Mucosa of stomach (tissue), 1 donor: ENCODE data around the gene SALL2.
"Not testable (repeated sequence)": the region's sequence is repeated elsewhere in the genome, so short reads cannot be mapped to it uniquely, and the experiment has no call there.

Source experiments
- H3K27me3 ChIP-seq: one replicate; pipeline ENCODE4 v1.7.0; 2013; ENCODE audit warnings: mild to moderate bottlenecking, low read length; ENCODE audit not compliant: control insufficient read depth, insufficient read depth
- H3K36me3 ChIP-seq: one replicate; pipeline ENCODE4 v1.7.0; 2013; ENCODE audit warnings: low read length; ENCODE audit not compliant: control insufficient read depth, insufficient read depth
- H3K4me1 ChIP-seq: one replicate; pipeline ENCODE4 v1.7.0; 2013; ENCODE audit warnings: mild to moderate bottlenecking, low read length; ENCODE audit not compliant: control insufficient read depth, insufficient read depth
- H3K4me3 ChIP-seq: one replicate; pipeline ENCODE4 v1.7.0; 2013; ENCODE audit warnings: low read length
- H3K9ac ChIP-seq: one replicate; pipeline ENCODE4 v1.7.0; 2013; ENCODE audit warnings: mild to moderate bottlenecking, low read length, moderate library complexity
- H3K9me3 ChIP-seq: one replicate; pipeline ENCODE4 v1.7.0; 2013; ENCODE audit warnings: mild to moderate bottlenecking, low read length, moderate library complexity; ENCODE audit not compliant: control insufficient read depth
- donor health status: Pancreatic carcinoma.

The SALL2 gene

DNA sequence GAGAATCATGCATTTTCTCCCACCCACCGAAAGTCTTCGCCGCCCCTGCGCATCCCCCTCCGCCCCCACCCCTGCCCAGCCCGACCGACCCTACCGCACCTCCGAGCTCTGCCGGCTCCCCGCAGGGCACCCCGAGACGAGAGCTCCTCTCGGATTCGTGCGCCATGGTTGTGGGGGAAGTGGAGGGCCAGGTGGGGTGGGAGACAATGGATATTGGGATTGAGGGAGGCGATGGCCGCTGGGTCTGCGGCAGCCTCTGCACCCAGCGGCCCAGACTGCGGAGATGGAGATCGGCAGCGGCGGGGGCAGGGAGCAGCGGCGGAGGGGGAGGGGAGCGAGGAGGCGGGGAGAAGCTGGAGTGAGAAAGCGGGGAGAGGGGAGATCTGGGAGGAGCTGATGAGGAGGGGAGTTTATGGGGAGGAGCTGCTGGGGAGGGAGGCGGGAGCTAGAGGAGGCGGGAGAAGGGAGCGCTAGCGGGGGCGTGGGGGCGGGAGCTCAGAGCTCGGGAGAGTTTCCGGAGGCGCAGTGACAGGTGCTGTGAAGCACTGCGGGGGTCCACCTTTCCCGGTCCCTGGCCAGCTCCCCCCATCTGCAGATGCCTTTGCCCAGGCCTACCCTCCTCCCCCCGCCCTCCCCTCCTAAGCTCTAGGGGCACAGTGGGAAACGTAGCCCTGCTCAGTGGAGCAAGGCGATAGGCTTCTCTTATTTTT, at the start of gene SALL2:
Gene SALL2 (minus strand): TSS at position 385 of the 710 bp plus-strand sequence. CDS start 219 bp downstream, at position 166.
- peak within 1 kb of the TSS; percentile 63 for H3K9ac ChIP-seq
- no peaks in the 10 kb centered on the region for H3K9me3 ChIP-seq
- H3K4me3 ChIP-seq: peak within 1 kb of the TSS; percentile 17
- H3K4me1 ChIP-seq: no peaks in the 10 kb centered on the region
- H3K27me3 ChIP-seq: no peaks in the 10 kb centered on the region
- H3K36me3 ChIP-seq: no peaks in the 10 kb centered on the region

DNA sequence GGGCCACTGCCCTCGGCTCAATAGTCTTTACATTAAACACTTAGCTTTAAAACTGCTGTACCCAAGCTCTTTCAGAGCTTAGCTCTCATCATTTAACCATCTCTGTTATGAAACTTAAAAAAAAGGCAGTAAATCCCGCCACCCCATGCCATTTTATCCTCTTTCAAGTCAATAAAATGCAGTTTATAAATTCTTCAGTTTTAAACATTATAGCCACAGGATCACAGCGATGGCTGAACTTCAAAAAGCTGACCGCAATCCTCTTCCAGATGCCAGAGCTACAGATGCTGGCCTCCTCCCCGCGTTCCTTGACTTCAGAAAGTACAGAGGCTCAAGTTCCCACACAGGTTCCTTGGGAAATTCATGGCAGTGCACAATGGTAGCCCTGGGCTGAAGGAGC, 49.5 kb upstream of the SALL2 start:
- H3K9me3 ChIP-seq: no peaks in the 10 kb centered on the region
- H3K27me3 ChIP-seq: no peaks in the 10 kb centered on the region
- H3K9ac ChIP-seq: no peak overlapping the region
- H3K4me3 ChIP-seq: no peak overlapping the region
- no peaks in the 10 kb centered on the region for H3K4me1 ChIP-seq
- no peaks in the 10 kb centered on the region for H3K36me3 ChIP-seq

DNA sequence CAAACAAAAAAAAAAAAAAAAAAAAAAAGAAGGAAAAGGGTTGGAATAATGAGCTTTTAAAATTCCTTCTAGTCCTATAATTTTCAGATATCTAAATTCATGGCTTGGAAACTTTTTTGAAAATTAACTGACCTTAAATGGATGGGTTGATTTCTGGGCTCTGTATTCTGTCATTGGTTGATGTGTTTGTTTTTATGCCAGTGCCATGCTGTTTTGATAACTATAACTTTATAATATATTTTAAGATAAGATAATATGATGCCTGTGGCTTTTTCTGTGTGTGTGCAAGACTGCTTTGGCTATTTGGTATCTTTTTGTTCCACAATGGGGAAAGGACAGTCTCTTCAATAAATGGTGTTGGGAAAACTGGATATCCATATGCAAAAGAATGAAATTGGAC, 46.5 kb upstream of the SALL2 start:
- no peaks in the 10 kb centered on the region for H3K27me3 ChIP-seq
- no peak overlapping the region for H3K4me3 ChIP-seq
- H3K9ac ChIP-seq: no peak overlapping the region
- no peaks in the 10 kb centered on the region for H3K36me3 ChIP-seq
- H3K9me3 ChIP-seq: no peaks in the 10 kb centered on the region
- H3K4me1 ChIP-seq: no peaks in the 10 kb centered on the region

DNA sequence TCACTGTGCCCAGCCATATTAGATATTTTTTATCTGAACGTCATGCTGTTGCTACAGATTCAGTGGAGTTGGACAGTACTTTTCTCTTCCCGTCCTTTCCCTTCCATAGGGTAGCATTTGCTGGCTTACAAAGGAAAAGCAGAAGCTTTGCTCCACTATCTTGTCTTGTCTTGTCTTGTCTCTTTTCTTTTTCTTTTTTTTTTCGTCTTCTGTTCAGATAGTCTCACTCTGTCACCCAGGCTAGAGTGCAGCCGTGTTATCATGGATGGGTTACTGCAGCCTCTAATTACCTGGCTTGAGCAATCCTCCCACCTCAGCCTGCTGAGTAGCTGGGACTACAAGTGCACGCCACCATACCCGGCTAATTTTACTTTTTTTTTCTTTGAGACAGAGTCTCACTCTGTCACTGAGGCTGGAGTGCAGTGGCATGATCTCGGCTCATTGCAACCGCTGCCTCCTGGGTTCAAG, 32.6 kb upstream of the SALL2 start:
- H3K27me3 ChIP-seq: no peaks in the 10 kb centered on the region
- no peak overlapping the region for H3K4me3 ChIP-seq
- H3K4me1 ChIP-seq: peaks cover 7% of the 10 kb centered on the region
- H3K9ac ChIP-seq: no peak overlapping the region
- H3K36me3 ChIP-seq: no peaks in the 10 kb centered on the region
- no peaks in the 10 kb centered on the region for H3K9me3 ChIP-seq

DNA sequence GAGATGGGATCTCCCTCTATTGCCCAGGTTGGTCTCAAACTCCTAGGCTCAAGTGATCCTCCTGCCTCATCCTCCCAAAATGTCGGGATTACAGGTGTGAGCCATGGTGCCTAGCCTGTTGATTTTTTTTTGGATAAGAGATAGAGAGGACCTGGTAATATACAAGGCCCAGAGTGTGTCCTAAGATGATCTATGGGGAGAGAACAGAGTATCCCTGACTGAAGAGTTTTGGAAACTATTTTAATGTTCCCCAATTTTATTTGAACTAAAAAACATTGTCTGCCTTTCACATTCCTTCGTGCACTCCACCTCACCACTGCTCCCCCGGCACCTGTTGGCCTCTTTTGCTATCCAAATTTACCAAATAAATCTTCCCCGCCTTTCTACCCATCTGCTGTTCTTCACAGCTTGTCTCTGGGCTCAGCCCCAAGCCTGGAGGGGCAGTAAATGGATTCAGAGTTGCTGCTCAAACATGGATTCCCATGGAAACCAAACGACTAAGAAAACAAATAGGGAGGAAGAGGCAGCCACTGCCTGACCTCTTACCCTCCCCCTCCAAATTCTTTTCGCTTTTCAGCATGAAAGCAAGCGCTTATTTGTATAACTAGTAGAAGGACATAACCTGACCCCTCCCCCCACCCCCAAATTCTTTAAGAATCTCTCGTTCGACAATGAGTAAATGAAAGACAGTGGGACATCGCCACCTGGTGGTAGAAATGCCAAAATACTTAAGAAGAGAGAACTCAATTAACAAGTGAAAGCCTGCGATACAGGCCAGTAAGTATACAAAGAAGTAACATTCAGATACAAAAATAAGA, 31.1 kb upstream of the SALL2 start:
- Histone ChIP-seq H3K4me1 (peaks cover 7% of the 10 kb centered on the region), H3K27me3 (no peaks in the 10 kb centered on the region), H3K36me3 (no peaks in the 10 kb centered on the region), H3K9ac (peak overlapping the region; percentile 33), H3K9me3 (no peaks in the 10 kb centered on the region), H3K4me3 (no peak overlapping the region)

DNA sequence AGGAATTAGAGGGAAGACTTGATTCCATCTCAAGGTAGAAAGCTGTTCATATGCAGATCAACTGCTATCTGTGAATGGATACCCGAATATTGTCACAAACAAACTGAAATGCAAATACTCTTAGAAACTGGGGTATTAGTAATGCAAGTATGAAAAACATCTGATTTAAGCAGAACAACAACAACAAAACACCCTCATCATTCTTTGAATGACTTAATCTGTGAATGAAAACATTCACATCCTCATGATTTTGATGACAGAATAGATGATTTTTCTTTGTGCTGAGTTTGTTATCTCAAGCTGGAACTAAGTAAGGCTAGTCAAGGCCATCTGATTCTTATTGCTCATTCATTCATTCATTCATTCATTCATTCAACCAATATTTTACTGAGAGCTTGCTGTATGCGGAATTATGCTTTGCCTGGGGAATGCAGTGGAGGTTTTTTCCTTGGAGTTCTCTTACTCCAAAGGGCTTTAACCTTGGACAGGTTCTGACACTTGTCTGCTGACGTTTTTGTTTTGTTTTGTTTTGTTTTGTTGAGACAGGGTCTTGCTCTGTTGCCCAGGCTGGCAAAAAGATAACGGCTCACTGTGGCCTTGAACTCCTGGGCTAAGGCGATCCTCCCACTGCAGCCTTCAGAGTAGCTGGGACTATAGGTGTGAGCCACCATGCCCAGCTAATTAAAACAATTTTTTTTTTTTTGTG, 30.4 kb upstream of the SALL2 start:
- Histone ChIP-seq H3K4me1 (peaks cover 7% of the 10 kb centered on the region), H3K36me3 (no peaks in the 10 kb centered on the region), H3K9me3 (no peaks in the 10 kb centered on the region), H3K4me3 (no peak overlapping the region), H3K27me3 (no peaks in the 10 kb centered on the region), H3K9ac (no peak overlapping the region)

DNA sequence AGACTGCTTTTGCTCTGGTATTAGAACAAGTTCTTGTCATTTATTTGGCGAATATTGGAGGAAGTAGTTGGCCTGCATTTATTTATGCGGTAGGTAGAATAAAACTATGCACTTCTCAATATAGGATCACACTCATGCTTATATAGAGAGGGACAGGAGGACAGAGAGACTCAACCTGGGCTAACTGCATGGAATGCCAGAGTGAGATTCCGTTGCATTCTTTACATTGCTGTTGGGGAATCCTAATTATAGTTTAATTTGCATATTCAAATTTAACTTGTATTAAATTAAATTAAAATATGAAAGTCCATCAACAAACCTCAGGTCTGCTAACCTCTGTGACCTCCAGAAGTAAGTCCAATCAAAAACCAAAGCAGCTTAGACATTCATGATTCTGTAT, 27.1 kb upstream of the SALL2 start:
- H3K36me3 ChIP-seq: no peaks in the 10 kb centered on the region

DNA sequence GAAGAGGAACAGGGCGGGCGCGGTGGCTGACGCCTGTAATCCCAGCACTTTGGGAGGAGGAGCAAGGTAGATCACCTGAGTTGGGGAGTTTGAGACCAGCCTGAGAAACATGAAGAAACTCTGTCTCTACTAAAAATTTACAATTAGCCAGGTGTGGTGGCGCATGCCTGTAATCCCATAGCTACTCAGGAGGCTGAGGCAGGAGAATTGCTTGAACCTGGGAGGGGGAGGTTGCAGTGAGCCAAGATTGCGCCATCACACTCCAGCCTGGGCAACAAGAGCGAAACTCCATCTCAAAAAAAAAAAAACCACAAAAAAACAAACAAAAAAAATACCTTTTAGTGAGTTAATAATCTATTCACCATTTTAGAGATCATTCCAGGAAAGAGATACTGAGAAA, 18.4 kb upstream of the SALL2 start:
- H3K27me3 ChIP-seq, H3K9me3 ChIP-seq, H3K36me3 ChIP-seq, H3K9ac ChIP-seq, H3K4me1 ChIP-seq, H3K4me3 ChIP-seq: not testable (repeated sequence)

More for the DNA sequence above, 27.1 kb upstream of the SALL2 start:
- Histone ChIP-seq H3K9ac (no peak overlapping the region), H3K9me3 (no peaks in the 10 kb centered on the region), H3K4me1 (peaks cover 7% of the 10 kb centered on the region), H3K27me3 (no peaks in the 10 kb centered on the region), H3K4me3 (no peak overlapping the region)

DNA sequence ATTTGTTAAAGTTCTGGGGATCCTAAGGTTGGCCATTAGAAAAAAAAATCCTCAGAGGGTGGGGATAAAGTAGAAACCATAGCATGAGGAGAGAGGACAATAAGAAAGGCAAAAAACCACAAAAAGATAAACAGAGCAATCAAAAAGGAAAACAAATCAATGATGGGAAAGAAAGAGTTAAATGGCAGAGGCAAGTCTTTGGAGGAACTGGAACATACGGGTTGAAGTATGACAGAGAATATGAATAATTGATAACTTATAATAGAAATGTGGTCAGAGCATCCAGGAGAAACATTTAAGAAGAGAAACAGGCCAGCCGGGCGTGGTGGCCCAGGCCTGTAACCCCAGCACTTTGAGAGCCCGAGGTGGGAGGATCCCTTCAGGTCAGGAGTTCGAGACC, 17.8 kb upstream of the SALL2 start:
- Histone ChIP-seq H3K36me3 (no peaks in the 10 kb centered on the region), H3K27me3 (no peaks in the 10 kb centered on the region), H3K4me3 (no peak overlapping the region), H3K9me3 (no peaks in the 10 kb centered on the region), H3K9ac (no peak overlapping the region), H3K4me1 (no peaks in the 10 kb centered on the region)

DNA sequence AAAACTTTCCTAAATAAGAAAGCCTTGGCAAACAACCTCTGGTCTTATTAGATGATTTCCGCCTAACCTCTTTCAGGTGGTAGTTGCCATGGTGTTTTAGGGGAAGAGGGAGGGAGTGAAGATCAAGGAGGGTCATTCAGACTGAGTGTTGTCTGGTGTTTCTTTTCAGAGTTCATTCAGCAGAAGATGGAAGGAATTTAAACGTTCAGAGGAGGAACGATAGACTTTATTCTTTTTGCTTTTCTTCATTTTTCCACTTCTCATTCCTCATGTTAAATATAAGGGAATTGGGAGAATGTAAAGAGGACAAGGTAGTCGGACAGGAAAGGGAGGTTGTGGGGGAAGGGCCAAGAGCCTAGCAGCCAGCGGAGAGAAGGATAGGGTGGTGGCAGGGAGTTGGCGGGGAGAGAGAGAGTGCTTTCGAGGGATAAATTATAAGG, 17.4 kb upstream of the SALL2 start:
- no peaks in the 10 kb centered on the region for H3K36me3 ChIP-seq
- no peak overlapping the region for H3K9ac ChIP-seq
- H3K4me1 ChIP-seq: no peaks in the 10 kb centered on the region
- no peaks in the 10 kb centered on the region for H3K27me3 ChIP-seq
- no peak overlapping the region for H3K4me3 ChIP-seq
- H3K9me3 ChIP-seq: no peaks in the 10 kb centered on the region

DNA sequence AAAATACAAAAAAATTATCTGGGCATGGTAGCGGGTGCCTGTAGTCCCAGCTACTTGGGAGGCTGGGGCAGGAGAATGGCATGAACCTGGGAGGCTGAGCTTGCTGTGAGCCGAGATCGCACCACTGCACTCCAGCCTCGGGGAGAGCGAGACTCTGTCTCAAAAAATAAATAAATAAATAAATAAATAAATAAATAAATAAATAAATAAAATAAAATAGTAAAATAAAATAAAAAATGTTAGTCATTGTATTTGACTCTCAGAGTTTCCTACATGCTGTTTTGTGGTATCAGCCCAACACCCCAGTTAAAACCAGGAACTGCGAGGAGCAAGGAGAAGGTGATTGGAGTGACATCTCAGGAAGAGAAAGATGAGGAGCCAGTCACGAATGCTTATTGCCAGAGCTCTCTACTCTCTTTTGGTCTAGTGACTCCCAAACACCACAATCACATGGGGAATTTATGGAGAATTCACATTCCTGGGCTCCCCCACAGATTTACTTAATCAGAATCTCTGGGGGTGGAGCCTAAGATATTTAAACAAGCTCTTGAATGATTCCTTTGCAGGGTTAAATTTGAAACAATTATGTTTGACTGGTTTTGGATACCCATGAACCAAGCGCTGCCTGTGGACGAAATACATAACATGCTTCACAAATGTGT, 15.4 kb upstream of the SALL2 start:
- no peaks in the 10 kb centered on the region for H3K9me3 ChIP-seq
- H3K4me3 ChIP-seq: no peak overlapping the region
- H3K4me1 ChIP-seq: no peaks in the 10 kb centered on the region
- H3K9ac ChIP-seq: no peak overlapping the region
- H3K27me3 ChIP-seq: peaks cover 7% of the 10 kb centered on the region
- no peaks in the 10 kb centered on the region for H3K36me3 ChIP-seq
